GM18526 (cell line): ENCODE results near the gene FAAH.

ENCODE experiments used
- POLR2A ChIP-seq: IDR thresholded peaks from 3 replicates; pipeline ENCODE4 v1.6.1; 2011; ENCODE audit not compliant: insufficient read length; ENCODE audit errors: extremely low read depth

FAAH gene

GRCh38 chr1:46394108-46394871, at the start of gene FAAH:
Gene FAAH, plus strand, starts transcription at chr1:46394317. Its CDS starts 32 bp downstream, at chr1:46394349.
- no peak for TF ChIP-seq POLR2A

DNA sequence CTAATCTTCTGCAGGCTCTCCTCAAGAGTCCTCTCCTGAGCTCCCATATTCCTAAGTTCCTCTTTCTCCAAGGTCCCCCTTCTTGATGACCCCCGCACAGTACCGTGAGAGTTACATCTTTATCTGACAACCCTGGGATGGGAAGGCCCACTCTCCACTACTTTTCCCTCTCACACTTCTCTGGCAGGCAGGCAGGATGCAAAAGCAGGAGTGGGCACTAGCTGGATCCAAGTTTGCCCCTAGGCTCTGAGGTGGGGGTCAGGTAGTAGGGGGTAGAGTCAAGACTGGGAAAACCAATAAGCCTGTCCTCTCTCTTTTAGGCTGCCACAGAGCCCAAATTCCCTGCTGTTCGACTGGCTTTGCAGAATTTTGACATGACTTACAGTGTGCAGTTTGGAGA, 49.6 kb upstream of the FAAH start:
- no peak for TF ChIP-seq POLR2A

DNA sequence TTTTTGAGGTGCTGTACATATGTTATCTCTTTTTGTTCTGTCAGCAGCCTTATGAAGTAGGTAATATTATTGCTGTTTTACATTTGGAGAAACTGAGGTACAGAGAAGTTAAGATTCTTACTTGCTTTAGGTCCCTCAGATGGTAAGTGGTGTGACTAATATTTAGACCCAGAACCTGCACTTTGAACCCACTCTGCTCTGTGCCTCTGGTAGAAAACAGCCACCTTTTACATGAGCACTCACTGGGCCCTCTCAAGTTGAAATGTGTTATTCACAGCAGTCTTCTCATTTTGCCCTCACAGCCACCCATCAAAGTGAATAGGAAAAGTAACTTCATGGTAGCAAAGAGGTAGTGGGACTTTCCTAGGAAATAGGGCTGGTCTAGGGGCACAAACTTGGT, 48.8 kb upstream of the FAAH start:
- TF ChIP-seq POLR2A: no peak

DNA sequence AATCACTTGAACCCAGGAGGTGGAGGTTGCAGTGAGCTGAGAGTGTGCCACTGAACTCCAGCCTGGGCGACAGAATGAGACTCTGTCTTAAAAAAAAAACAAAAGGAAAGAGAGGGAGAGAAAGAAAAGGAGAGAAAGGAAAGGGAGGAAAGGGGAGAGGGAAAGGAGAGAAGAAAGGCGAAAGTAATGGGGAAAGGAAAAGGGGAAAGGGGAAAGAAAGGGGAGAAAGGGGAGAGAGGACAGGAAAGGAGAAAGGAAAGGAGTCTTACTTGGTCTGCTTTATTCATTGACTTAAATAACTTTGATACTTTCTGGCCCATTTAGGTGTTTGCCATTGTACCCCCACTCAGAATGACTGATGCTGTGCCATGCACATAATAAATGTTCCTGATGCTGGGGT, 41.8 kb upstream of the FAAH start:
- TF ChIP-seq POLR2A: no peak

DNA sequence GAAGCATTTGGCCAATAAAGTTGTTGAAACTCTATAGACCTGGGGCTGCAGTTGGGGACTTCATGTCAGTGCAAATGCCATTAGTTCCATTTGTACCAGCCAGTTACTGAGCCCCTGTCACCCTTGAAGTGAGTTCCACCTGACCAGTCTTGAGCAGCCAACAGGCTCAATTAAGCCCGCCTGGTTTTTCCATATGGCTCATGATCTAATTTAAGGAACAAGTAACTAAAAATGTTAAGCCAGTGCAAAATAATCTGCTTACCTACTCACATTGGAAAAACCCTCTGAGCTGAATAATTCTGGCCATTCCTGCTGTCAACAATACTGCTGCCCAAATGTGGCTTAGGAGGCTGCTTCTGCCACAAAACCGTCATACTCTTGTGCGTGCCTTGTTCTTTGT, 32.0 kb upstream of the FAAH start:
- no peak for TF ChIP-seq POLR2A

DNA sequence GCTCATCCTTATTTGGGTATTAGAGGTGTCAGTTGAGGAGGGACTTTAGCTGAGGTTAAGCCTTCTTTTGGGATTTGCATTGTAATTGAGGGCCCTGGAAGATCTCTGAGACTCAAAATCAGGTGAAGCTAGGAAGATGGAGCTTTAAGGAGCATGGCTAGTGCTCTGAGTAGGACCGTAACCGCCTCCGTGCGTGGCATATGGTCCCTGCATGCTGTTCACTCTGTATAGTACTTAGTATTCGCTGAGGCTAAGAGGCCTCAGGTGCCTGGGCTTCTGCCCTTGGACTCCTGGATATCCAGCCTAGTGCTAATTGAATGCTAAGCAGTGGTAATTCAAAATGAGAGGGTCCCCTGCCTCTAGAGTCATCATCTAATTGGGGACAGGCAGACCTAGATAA, 31.0 kb upstream of the FAAH start:
- TF ChIP-seq POLR2A: no peak

DNA sequence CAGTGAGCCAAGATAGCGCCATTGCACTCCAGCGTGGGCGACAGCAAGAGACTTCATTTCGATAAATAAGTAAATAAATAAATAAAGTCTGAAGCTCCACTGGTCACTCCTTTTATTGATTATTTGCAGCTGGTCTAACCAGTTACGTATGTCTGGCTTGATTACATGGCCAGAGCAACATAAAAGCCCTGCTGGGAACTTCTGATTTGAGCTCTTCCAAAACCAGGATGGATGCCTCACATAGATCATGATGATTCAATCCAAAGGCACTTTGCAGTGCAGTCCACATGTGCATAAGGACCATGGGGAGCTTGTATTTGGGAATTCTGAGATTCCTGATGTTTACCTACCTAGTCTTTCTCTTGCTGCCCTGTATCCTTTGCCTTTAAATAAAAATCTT, 29.5 kb upstream of the FAAH start:
- no peak for TF ChIP-seq POLR2A

GRCh38 chr1:46367072-46367471, 27.0 kb upstream of the FAAH start:
- no peak for TF ChIP-seq POLR2A

GRCh38 chr1:46368791-46369190, 25.3 kb upstream of the FAAH start:
- no peak for TF ChIP-seq POLR2A

GRCh38 chr1:46369542-46370213, 24.4 kb upstream of the FAAH start:
- no peak for TF ChIP-seq POLR2A

- no peak for TF ChIP-seq POLR2A
Observed at GRCh38 chr1:46370214-46370633, 23.9 kb upstream of the FAAH start.

GRCh38 chr1:46372431-46372830, 21.7 kb upstream of the FAAH start:
- TF ChIP-seq POLR2A: no peak

DNA sequence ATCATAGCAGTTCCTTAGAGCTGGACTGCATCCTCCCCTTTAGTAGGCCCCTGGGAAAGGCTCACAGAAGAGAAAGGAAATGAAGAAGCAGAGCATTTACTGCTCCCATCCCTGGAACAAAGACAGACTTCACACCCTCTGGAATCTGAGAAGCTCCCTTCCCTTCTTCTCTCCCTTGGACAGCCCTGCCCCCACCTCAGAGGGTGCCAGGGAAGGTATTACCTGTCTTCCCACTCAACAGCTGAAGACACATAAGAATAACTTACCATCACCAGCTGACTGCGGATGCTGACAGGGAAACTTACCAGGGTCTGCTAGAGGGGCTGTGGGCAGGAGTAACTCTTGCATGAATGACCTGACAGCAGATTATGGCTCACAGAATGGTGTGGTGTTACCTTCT, 14.1 kb upstream of the FAAH start:
- TF ChIP-seq POLR2A: no peak

DNA sequence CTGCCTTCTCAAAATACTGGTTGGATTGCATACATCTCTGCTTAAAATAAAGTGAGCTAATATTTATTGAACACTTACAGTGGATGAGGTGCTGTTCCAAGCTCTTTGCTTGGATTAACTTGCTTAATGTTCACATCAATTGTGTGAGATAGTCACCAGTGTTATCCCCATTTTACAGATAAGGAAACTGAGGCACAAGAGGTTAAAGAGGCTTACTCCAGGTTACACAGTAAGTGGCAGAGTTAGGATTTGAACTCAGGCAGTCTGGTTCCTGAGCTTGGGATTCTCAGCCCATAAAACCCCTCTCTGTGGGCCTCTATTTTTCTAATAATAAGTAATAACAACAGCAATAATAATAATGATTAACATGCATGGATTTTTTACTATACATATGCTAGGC, 13.6 kb upstream of the FAAH start:
- TF ChIP-seq POLR2A: no peak

DNA sequence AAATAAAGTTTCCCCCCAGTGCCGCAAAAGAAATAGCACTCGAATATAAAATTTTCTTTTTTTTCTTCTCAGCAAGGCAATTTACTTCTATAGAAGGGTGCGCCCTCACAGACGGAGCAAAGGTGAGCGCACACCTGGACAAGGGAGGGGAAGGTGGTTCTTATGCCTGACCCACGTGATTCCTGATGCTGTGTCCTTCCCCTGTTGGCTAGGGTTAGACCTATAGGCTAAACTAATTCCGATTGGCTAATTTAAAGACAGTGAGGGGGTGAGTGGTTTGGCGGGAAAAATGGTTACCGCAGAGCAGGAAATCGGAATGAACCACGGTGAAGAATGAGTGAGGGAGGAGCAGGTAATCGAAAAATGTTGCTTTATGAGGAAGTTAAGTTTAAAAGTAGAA, 607 bp upstream of the FAAH start:
- TF ChIP-seq POLR2A: no peak

DNA sequence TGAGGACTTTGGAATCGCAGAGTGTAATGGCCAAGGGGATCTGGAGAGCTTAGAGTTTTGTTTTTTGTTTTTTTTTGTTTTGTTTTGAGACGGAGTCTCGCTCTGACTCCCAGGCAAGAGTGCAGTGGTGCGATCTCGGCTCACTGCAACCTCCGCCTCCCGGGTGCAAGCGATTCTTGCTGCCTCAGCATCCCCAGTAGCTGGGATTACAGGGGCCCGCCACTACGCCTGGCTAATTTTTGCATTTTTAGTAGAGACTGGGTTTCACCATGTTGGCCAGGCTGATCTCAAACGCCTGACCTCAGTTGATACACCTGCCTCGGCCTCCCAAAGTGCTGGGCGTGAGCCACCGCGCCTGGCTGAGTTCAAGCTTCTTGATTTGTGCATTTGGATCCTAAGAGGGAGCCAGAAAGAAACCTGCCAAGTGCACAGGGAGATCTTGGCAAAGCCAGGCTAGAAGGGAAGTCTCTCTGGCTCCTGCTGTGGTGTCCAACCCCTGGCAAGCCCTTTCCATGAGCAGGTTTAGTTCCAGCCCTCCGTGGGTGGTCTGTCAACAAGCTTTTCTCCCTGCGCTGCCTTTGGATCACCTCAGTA, 852 bp downstream of the FAAH start:
- TF ChIP-seq POLR2A: no peak
